ENCODE results near the gene FADS6. TPM values are rescaled to one million over a fixed set of nuclear protein-coding genes. Genes with fewer than 3 reads are reported as not detected.

The FADS6 gene
- total and polyA plus RNA-seq, 2 donors (not counting 3 experiments of a cell fraction or from before 2014, with no cell fraction given), result not detected

DNA sequence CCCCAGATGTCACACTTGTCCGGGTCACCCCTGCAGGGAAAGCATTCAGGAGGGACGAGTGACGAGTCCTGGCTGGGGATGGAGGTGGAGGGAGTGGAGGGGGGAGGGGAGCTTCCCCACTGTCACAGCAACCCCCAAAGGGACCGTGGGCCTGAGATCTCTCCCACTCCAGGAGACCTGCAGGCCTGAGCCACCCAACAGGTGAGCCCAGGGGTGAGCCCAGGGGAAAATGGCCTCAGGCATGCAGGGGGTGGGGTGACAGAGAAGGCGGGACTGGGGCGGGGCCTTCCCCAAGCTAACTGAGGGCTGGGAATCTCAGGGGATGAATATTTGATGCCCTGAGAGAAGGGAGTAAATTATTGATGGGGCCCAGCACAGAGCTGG is 27.2 kb upstream of the FADS6 start:
- no peaks in the 10 kb centered on the region for H3K36me3 ChIP-seq (ENCODE audit: control insufficient read depth in 2 of 2, extremely low read depth in 1 of 2, insufficient read depth in 2 of 2, low read length in 2 of 2)
- DNase-seq (ENCODE audit: low read depth, low spot score) (no peak), FAIRE-seq (no peak)
- TF ChIP-seq, protein P1, sequence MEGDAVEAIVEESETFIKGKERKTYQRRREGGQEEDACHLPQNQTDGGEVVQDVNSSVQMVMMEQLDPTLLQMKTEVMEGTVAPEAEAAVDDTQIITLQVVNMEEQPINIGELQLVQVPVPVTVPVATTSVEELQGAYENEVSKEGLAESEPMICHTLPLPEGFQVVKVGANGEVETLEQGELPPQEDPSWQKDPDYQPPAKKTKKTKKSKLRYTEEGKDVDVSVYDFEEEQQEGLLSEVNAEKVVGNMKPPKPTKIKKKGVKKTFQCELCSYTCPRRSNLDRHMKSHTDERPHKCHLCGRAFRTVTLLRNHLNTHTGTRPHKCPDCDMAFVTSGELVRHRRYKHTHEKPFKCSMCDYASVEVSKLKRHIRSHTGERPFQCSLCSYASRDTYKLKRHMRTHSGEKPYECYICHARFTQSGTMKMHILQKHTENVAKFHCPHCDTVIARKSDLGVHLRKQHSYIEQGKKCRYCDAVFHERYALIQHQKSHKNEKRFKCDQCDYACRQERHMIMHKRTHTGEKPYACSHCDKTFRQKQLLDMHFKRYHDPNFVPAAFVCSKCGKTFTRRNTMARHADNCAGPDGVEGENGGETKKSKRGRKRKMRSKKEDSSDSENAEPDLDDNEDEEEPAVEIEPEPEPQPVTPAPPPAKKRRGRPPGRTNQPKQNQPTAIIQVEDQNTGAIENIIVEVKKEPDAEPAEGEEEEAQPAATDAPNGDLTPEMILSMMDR (IDR thresholded peaks at IDR 0.05; ENCODE audit: extremely low read depth in 1 of 2, insufficient read depth in 1 of 2, low read depth in 1 of 2, low read length in 2 of 2), result no peak
- TF ChIP-seq EZH2 (IDR thresholded peaks at IDR 0.05; ENCODE audit: borderline replicate concordance, low read depth, low read length, severe bottlenecking) (no peak), JUN (IDR thresholded peaks at IDR 0.05; ENCODE audit: borderline replicate concordance, insufficient read depth, insufficient read length, low read depth) (no peak), FOS (IDR thresholded peaks at IDR 0.05; ENCODE audit: borderline replicate concordance, insufficient read depth, low read length) (no peak), POLR2AphosphoS5 (IDR thresholded peaks at IDR 0.05; ENCODE audit: insufficient read depth, low read depth, low read length) (no peak)
- no peak overlapping the region for H3K27ac ChIP-seq (ENCODE audit: insufficient read depth, low read depth, low read length)
- H3K9me1 ChIP-seq (replicated peaks; ENCODE audit: control insufficient read depth, extremely low read depth, insufficient read depth, low read length), result no peaks in the 10 kb centered on the region
- no peak overlapping the region for H3K4me2 ChIP-seq (ENCODE audit: insufficient read depth, low read length)
- peaks cover 4% of the 10 kb centered on the region for H3K4me1 ChIP-seq (ENCODE audit: control insufficient read depth, extremely low read depth, insufficient read depth, low read length)
- dilution Hi-C loops (cut with MboI; ENCODE audit: extremely low pct_ligation_motif_present, low sequenced_read_pairs), result no loop called here
- no peaks in the 10 kb centered on the region for H4K20me1 ChIP-seq (replicated peaks; ENCODE audit: control insufficient read depth, extremely low read depth, insufficient read depth, low read length)
- ChIA-PET POLR2A (no interaction called here), CTCF (interaction anchor here (1.0 to 3.7 kb wide), 3 partner anchors 37 to 281 kb away, joined by 3 to 23 read pairs (median 10); no protein-coding TSS in a partner anchor)
- no peaks in the 10 kb centered on the region for H3K9me3 ChIP-seq (replicated peaks; ENCODE audit: control insufficient read depth, insufficient read depth, low read length)
- no peak overlapping the region for H3K9ac ChIP-seq (replicated peaks; ENCODE audit: extremely low read depth, insufficient read depth, low read length)
- H2AFZ ChIP-seq (ENCODE audit: low read depth, low read length), result no peak overlapping the region
- H3K79me2 ChIP-seq (ENCODE audit: control insufficient read depth, insufficient read depth, low read length), result no peaks in the 10 kb centered on the region
- H3K4me3 ChIP-seq (replicated peaks in 1 of 3; ENCODE audit: insufficient read depth in 1 of 3, low read depth in 1 of 3, low read length in 3 of 3), result no peak overlapping the region
- no TSS peak for BruUV-seq (replicated peaks)
- intact Hi-C loops (cut with micrococcal nuclease), result loop anchor here (5.0 kb wide), 1 partner anchor 282 kb away; no protein-coding TSS in a partner anchor
- peaks cover 30 to 37% of the 10 kb centered on the region in 2 experiments for H3K27me3 ChIP-seq (ENCODE audit: control insufficient read depth in 2 of 2, insufficient read depth in 2 of 2, low read length in 2 of 2)

DNA sequence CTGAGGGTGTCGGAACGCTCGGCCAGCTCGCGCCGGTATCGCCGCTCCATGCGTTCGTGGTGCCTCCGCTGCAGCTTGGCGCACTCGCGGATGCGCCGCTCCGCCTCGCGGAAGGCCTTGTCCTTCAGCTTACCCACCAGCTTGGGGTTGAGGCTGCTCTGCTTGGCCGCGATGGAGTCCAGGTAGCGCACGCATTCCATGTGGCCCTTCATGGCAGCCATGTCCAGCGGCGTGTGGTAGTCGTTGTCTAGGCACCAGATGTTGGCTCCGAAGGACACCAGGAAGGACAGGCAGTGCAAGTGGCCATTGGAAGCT is 26.8 kb upstream of the FADS6 start:
- Histone ChIP-seq H3K27me3 (ENCODE audit: control insufficient read depth in 2 of 2, insufficient read depth in 2 of 2, low read length in 2 of 2) (peaks cover 26 to 33% of the 10 kb centered on the region in 2 experiments), H3K9me1 (replicated peaks; ENCODE audit: control insufficient read depth, extremely low read depth, insufficient read depth, low read length) (no peaks in the 10 kb centered on the region), H3K9ac (replicated peaks; ENCODE audit: extremely low read depth, insufficient read depth, low read length) (no peak overlapping the region), H3K4me1 (ENCODE audit: control insufficient read depth, extremely low read depth, insufficient read depth, low read length) (peaks cover 4% of the 10 kb centered on the region), H2AFZ (ENCODE audit: low read depth, low read length) (no peak overlapping the region), H3K27ac (ENCODE audit: insufficient read depth, low read depth, low read length) (no peak overlapping the region), H3K36me3 (ENCODE audit: control insufficient read depth in 2 of 2, extremely low read depth in 1 of 2, insufficient read depth in 2 of 2, low read length in 2 of 2) (no peaks in the 10 kb centered on the region), H4K20me1 (replicated peaks; ENCODE audit: control insufficient read depth, extremely low read depth, insufficient read depth, low read length) (no peaks in the 10 kb centered on the region), H3K4me2 (ENCODE audit: insufficient read depth, low read length) (no peak overlapping the region), H3K79me2 (ENCODE audit: control insufficient read depth, insufficient read depth, low read length) (no peaks in the 10 kb centered on the region), H3K9me3 (replicated peaks; ENCODE audit: control insufficient read depth, insufficient read depth, low read length) (no peaks in the 10 kb centered on the region), H3K4me3 (replicated peaks in 1 of 3; ENCODE audit: insufficient read depth in 1 of 3, low read depth in 1 of 3, low read length in 3 of 3) (no peak overlapping the region)
- CTCF ChIA-PET, result interaction anchor here (1.0 to 3.7 kb wide), 4 partner anchors 29 to 281 kb away, joined by 3 to 23 read pairs (median 8); no protein-coding TSS in a partner anchor
- BruUV-seq (replicated peaks), result no TSS peak
- POLR2A ChIA-PET, result no interaction called here
- intact Hi-C loops (cut with micrococcal nuclease), result loop anchor here (5.0 kb wide), 1 partner anchor 282 kb away; no protein-coding TSS in a partner anchor
- FAIRE-seq (no peak), DNase-seq (ENCODE audit: low read depth, low spot score) (no peak)
- no peak for TF ChIP-seq POLR2AphosphoS5 (IDR thresholded peaks at IDR 0.05; ENCODE audit: insufficient read depth, low read depth, low read length)
- TF ChIP-seq EZH2 (IDR thresholded peaks at IDR 0.05; ENCODE audit: borderline replicate concordance, low read depth, low read length, severe bottlenecking), result peak; percentile 5
- dilution Hi-C loops (cut with MboI; ENCODE audit: extremely low pct_ligation_motif_present, low sequenced_read_pairs), result no loop called here

Data from endothelial cell of umbilical vein (primary cell).